Sigmoid colon (tissue), 3 donors: Measurements from ENCODE around the gene STRBP.

Source experiments
- CTCF ChIP-seq, 4 experiments: fragments of 450-650 bp in 3 of 4; fragments of 200-600 bp in 1 of 4; IDR thresholded peaks; one replicate each; pipeline ENCODE4 v1.5.1; 2016 to 2019; ENCODE audit warnings: antibody characterized with exemption in 4 of 4, mild to moderate bottlenecking in 3 of 4, moderate library complexity in 2 of 4
- POLR2A ChIP-seq, 2 donors: fragments of 450-650 bp; IDR thresholded peaks; one replicate each; pipeline ENCODE4 v1.6.1; 2016; ENCODE audit warnings: antibody characterized with exemption in 2 of 2, mild to moderate bottlenecking in 2 of 2, moderate library complexity in 2 of 2

- TF ChIP-seq CTCF (IDR thresholded peaks at IDR 0.05), result no peak
- no peak for TF ChIP-seq POLR2A (IDR thresholded peaks at IDR 0.05)
Observed at GRCh38 chr9:123290764-123291163, 22.4 kb upstream of the STRBP start.
